ENCODE results near the gene AGPAT4. TPM values are rescaled to one million over a fixed set of nuclear protein-coding genes. Genes with fewer than 3 reads are reported as not detected.

Gene AGPAT4
- polyA plus RNA-seq, 1 of the 3 experiments (the other 2 are of a cell fraction): 3.9 TPM

DNA sequence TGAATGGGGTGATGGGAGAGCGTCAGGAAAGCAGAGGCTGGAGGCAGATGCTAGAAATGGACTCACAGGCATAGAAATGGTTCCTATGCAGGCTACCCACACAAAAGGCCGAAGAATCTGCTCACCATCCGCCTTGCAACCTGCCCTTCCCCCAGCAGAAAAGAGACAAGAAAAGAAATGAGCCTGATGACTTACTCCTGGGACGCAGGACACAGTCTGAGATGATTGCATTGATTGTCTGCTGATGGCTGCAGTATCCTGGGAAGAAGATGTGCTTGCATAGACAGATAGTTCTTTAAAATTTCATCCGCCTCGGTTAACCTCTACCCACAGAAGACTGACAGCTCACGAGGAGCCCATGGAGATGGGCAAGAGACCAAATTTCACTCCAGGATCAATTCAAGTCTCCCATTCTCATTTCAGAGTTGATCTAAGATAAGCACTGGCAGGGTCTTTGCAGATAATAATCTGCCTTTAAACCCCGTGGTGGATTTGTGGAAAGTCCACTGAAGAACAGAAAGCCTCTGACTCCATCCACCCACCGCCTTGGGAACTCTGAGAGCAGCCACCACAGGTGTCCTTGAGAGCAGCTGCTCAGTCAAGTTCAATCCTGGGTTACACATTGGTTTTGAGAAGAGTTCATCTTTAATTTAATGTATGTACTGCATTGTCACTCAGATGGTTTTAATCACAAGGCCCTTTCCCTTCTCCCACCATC lies 7.2 kb downstream of the AGPAT4 start:
- H3F3A ChIP-seq (replicated peaks; ENCODE audit: insufficient read depth): no peaks in the 10 kb centered on the region
- H3K4me2 ChIP-seq: no peak overlapping the region
- 81% methylated on average over 9 of the region's 9 CpGs for WGBS (ENCODE audit: low lambda C conversion rate)
- H2AFZ ChIP-seq (ENCODE audit: low read depth): no peak overlapping the region
- no peaks in the 10 kb centered on the region for H3K9me2 ChIP-seq
- POLR2A ChIA-PET: no interaction called here
- no peaks in the 10 kb centered on the region for H4K20me1 ChIP-seq (ENCODE audit: insufficient read depth)
- no peak overlapping the region for H3K4me3 ChIP-seq (ENCODE audit: low read depth in 2 of 2, low read length in 1 of 2)
- H3K9ac ChIP-seq: no peak overlapping the region
- H3K4me1 ChIP-seq (ENCODE audit: control insufficient read depth in 1 of 2, insufficient read depth in 2 of 2, low read depth in 1 of 2, low read length in 1 of 2): no peaks in the 10 kb centered on the region; a peak in 1 of 4 replicates
- CTCF ChIA-PET: interaction anchor here (1.5 kb wide), 1 partner anchor 165 kb away, joined by 3 read pairs; no protein-coding TSS in a partner anchor
- no peak for DNase-seq
- TF ChIP-seq RFX5 (IDR thresholded peaks at IDR 0.05; ENCODE audit: low read length) (no peak), RCOR1 (IDR thresholded peaks at IDR 0.05; ENCODE audit: low read length) (no peak), ELF1 (IDR thresholded peaks at IDR 0.05) (no peak), YY1 (IDR thresholded peaks at IDR 0.05; ENCODE audit: low read depth) (no peak), NRF1 (IDR thresholded peaks at IDR 0.05; ENCODE audit: low read depth, low read length) (no peak), MEF2A (IDR thresholded peaks at IDR 0.05; ENCODE audit: borderline replicate concordance, low read depth) (no peak), SIN3A (IDR thresholded peaks at IDR 0.05; ENCODE audit: borderline replicate concordance, low read depth, low read length) (no peak), RXRA (IDR thresholded peaks at IDR 0.05; ENCODE audit: borderline replicate concordance, low read depth) (no peak), RAD21 (IDR thresholded peaks at IDR 0.05; ENCODE audit: low read length) (no peak), EZH2phosphoT487 (IDR thresholded peaks at IDR 0.05; ENCODE audit: borderline replicate concordance, low read depth) (no peak), FOXM1 (IDR thresholded peaks at IDR 0.05; ENCODE audit: low read depth) (no peak), CHD2 (IDR thresholded peaks at IDR 0.05; ENCODE audit: low read length, partially characterized antibody) (no peak)
- TF ChIP-seq, protein P1, sequence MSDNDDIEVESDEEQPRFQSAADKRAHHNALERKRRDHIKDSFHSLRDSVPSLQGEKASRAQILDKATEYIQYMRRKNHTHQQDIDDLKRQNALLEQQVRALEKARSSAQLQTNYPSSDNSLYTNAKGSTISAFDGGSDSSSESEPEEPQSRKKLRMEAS (IDR thresholded peaks at IDR 0.05; ENCODE audit: low read depth): no peak
- TF ChIP-seq, protein P2, sequence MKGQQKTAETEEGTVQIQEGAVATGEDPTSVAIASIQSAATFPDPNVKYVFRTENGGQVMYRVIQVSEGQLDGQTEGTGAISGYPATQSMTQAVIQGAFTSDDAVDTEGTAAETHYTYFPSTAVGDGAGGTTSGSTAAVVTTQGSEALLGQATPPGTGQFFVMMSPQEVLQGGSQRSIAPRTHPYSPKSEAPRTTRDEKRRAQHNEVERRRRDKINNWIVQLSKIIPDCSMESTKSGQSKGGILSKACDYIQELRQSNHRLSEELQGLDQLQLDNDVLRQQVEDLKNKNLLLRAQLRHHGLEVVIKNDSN (IDR thresholded peaks at IDR 0.05; ENCODE audit: borderline replicate concordance, low read depth): no peak
- H3K27me3 ChIP-seq (ENCODE audit: insufficient read depth): no peaks in the 10 kb centered on the region
- H3K36me3 ChIP-seq (replicated peaks in 1 of 2; ENCODE audit: control insufficient read depth in 1 of 2, insufficient read depth in 2 of 2, low read length in 1 of 2): no peaks in the 10 kb centered on the region
- H3K27ac ChIP-seq (ENCODE audit: low read depth in 2 of 2, low read length in 1 of 2): no peak overlapping the region
- H3K9me3 ChIP-seq: no peaks in the 10 kb centered on the region
- H3K79me2 ChIP-seq (ENCODE audit: insufficient read depth): peaks cover 15% of the 10 kb centered on the region

DNA sequence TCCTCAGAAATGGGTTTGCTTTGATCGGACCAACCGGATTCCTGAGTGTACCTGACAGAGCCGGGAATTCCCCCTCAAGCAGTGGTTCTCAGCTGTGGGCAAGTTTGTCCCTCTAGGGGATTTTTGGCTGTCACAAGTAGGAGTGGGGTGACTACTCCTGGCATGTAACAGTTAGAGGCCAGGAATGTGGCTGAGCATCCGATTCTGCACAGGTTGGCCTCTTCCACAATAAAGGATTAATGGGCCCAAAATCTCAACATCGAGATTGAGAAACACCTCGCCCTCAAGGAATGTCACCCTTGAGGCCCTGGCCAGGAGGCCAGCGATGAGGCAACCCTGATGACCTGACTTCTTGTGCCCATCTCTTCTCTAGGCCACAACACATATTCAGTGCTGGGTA lies 7.9 kb downstream of the AGPAT4 start:
- ChIA-PET CTCF (no interaction called here), POLR2A (no interaction called here)
- Histone ChIP-seq H3K9me2 (no peaks in the 10 kb centered on the region), H3F3A (replicated peaks; ENCODE audit: insufficient read depth) (no peaks in the 10 kb centered on the region), H4K20me1 (ENCODE audit: insufficient read depth) (no peaks in the 10 kb centered on the region), H3K4me3 (ENCODE audit: low read depth in 2 of 2, low read length in 1 of 2) (no peak overlapping the region), H3K36me3 (replicated peaks in 1 of 2; ENCODE audit: control insufficient read depth in 1 of 2, insufficient read depth in 2 of 2, low read length in 1 of 2) (no peaks in the 10 kb centered on the region), H3K4me2 (no peak overlapping the region), H3K9me3 (no peaks in the 10 kb centered on the region), H3K4me1 (ENCODE audit: control insufficient read depth in 1 of 2, insufficient read depth in 2 of 2, low read depth in 1 of 2, low read length in 1 of 2) (no peaks in the 10 kb centered on the region; a peak in 1 of 4 replicates), H2AFZ (ENCODE audit: low read depth) (no peak overlapping the region), H3K27me3 (ENCODE audit: insufficient read depth) (no peaks in the 10 kb centered on the region), H3K27ac (ENCODE audit: low read depth in 2 of 2, low read length in 1 of 2) (no peak overlapping the region; a peak in 1 of 4 replicates), H3K79me2 (ENCODE audit: insufficient read depth) (peaks cover 11% of the 10 kb centered on the region), H3K9ac (no peak overlapping the region)
- TF ChIP-seq RXRA (IDR thresholded peaks at IDR 0.05; ENCODE audit: borderline replicate concordance, low read depth): no peak
- no peak for TF ChIP-seq RCOR1 (IDR thresholded peaks at IDR 0.05; ENCODE audit: low read length)
- TF ChIP-seq EP300 (IDR thresholded peaks at IDR 0.05; ENCODE audit: borderline replicate concordance in 1 of 2, low read depth in 1 of 2, low read length in 1 of 2): no peak
- TF ChIP-seq TEAD4 (IDR thresholded peaks at IDR 0.05; ENCODE audit: borderline replicate concordance, insufficient read depth): no peak
- TF ChIP-seq GATA2 (CRISPR knock-in tag; IDR thresholded peaks at IDR 0.05): no peak
- no peak for TF ChIP-seq FOXM1 (IDR thresholded peaks at IDR 0.05; ENCODE audit: low read depth)
- TF ChIP-seq SMC3 (IDR thresholded peaks at IDR 0.05; ENCODE audit: low read depth, low read length): no peak
- TF ChIP-seq MEF2A (IDR thresholded peaks at IDR 0.05; ENCODE audit: borderline replicate concordance, low read depth): no peak
- TF ChIP-seq, protein P1 (IDR thresholded peaks at IDR 0.05; ENCODE audit: low read depth): no peak
- WGBS (ENCODE audit: low lambda C conversion rate): 81% methylated on average over 7 of the region's 7 CpGs
- no peak for DNase-seq
